B cell (primary cell): ENCODE measurements around the gene GPR179. TPM values are rescaled to one million over a fixed set of nuclear protein-coding genes. Genes with fewer than 3 reads are reported as not detected.

ENCODE experiments used
- ATAC-seq: fragments of 200-7000 bp; cut with Tn5 transposase; one replicate; pipeline ENCODE4 v1.10.0; 2021; ENCODE audit warnings: low read depth, mild to moderate bottlenecking, moderate number of reproducible peaks, moderate library complexity
- CTCF ChIA-PET: fragments of 350-600 bp; sonication (Branson Sonifier 250); formaldehyde crosslinking; loops from one replicate; lab custom pipeline; 2021; ENCODE audit warnings: antibody characterized with exemption, inconsistent platforms; lab: Charles Lee
- POLR2A ChIA-PET: fragments of 350-600 bp; sonication (Branson Sonifier 250); formaldehyde crosslinking; loops from one replicate; lab custom pipeline; 2021; ENCODE audit warnings: antibody characterized with exemption; lab: Charles Lee
- DNase-seq: peaks from one replicate; pipeline ENCODE4 v3.0.0; 2013
- H2AFZ ChIP-seq: 2 replicates; pipeline ENCODE4 v1.6.1; 2012; ENCODE audit warnings: mild to moderate bottlenecking, low read depth, low read length; ENCODE audit not compliant: insufficient read depth, poor library complexity, severe bottlenecking
- H3K27ac ChIP-seq, 2 donors: 1 replicate in 1 of 2; 2 replicates in 1 of 2; pipeline ENCODE4 v1.5.1; 2012 to 2013; ENCODE audit warnings: low read length in 2 of 2, mild to moderate bottlenecking in 2 of 2, moderate library complexity in 1 of 2
- H3K27me3 ChIP-seq, 4 experiments: fragments of 200-600 bp in 1 of 4; sonication (generic) in 1 of 4; replicated peaks in 1 of 4; 1 replicate in 2 of 4; 2 replicates in 2 of 4; pipeline versions ENCODE4 v1.6.1 to v1.7.0; 2013 to 2016; ENCODE audit warnings: low read length in 3 of 4, mild to moderate bottlenecking in 2 of 4, mixed read lengths in 1 of 4, moderate library complexity in 1 of 4; ENCODE audit not compliant: insufficient read depth in 4 of 4, control insufficient read depth in 3 of 4; ENCODE audit errors: control extremely low read depth in 1 of 4
- H3K36me3 ChIP-seq, 2 experiments: replicated peaks in 1 of 2; 1 replicate in 1 of 2; 2 replicates in 1 of 2; pipeline versions ENCODE4 v1.6.1 to v1.7.1; 2013; ENCODE audit warnings: low read length in 1 of 2; ENCODE audit not compliant: insufficient read depth in 2 of 2, control insufficient read depth in 1 of 2; ENCODE audit errors: control extremely low read depth in 1 of 2, extremely low read depth in 1 of 2
- H3K4me1 ChIP-seq, 2 donors: fragments of 200-600 bp in 1 of 2; sonication (generic) in 1 of 2; 1 replicate in 1 of 2; 2 replicates in 1 of 2; pipeline versions ENCODE4 v1.5.1 to v1.6.1; 2013 to 2017; ENCODE audit warnings: low read length in 2 of 2; ENCODE audit not compliant: control insufficient read depth in 2 of 2, insufficient read depth in 2 of 2
- H3K4me2 ChIP-seq: replicated peaks from 2 replicates; pipeline ENCODE3; 2012; ENCODE audit warnings: mild to moderate bottlenecking, low read depth, low read length; ENCODE audit not compliant: poor library complexity, severe bottlenecking
- H3K4me3 ChIP-seq, 5 experiments: fragments of 200-600 bp in 1 of 5; sonication (generic) in 1 of 5; 1 replicate in 3 of 5; 2 replicates in 2 of 5; pipeline versions ENCODE4 v1.5.1 to v1.7.0; 2011 to 2016; ENCODE audit warnings: low read length in 4 of 5, mild to moderate bottlenecking in 4 of 5, low read depth in 2 of 5, control low read depth in 1 of 5, moderate library complexity in 1 of 5; ENCODE audit not compliant: insufficient read depth in 1 of 5; ENCODE audit errors: control extremely low read depth in 1 of 5, extremely low read depth in 1 of 5
- H3K79me2 ChIP-seq: fragments of 200-600 bp; sonication (generic); one replicate; pipeline ENCODE4 v1.6.0; 2016; ENCODE audit warnings: low read length; ENCODE audit not compliant: control insufficient read depth, insufficient read depth
- H3K9ac ChIP-seq: fragments of 200-600 bp; sonication (generic); 2 replicates; pipeline ENCODE4 v1.6.1; 2017; ENCODE audit warnings: mild to moderate bottlenecking, low read length, moderate library complexity
- H3K9me3 ChIP-seq, 3 donors: one replicate each; pipeline versions ENCODE4 v1.6.1 to v1.7.1; 2013; ENCODE audit warnings: low read length in 2 of 3; ENCODE audit not compliant: control insufficient read depth in 2 of 3, insufficient read depth in 1 of 3; ENCODE audit errors: control extremely low read depth in 1 of 3
- H4K20me1 ChIP-seq: 2 replicates; pipeline ENCODE4 v1.6.0; 2012; ENCODE audit warnings: mild to moderate bottlenecking, low read length; ENCODE audit not compliant: insufficient read depth, control insufficient read depth, poor library complexity, severe bottlenecking
- H3K27ac Mint-ChIP-seq: one replicate; pipeline ENCODE4 v1.8.0; 2021; ENCODE audit warnings: mixed read lengths
- H3K27me3 Mint-ChIP-seq: one replicate; pipeline ENCODE4 v1.8.0; 2021; ENCODE audit warnings: mixed read lengths
- H3K4me1 Mint-ChIP-seq: one replicate; pipeline ENCODE4 v1.8.0; 2021; ENCODE audit warnings: mixed read lengths
- H3K4me3 Mint-ChIP-seq: one replicate; pipeline ENCODE4 v1.8.0; 2021; ENCODE audit warnings: mixed read lengths
- H3K9me3 Mint-ChIP-seq: one replicate; pipeline ENCODE4 v1.8.0; 2022; ENCODE audit warnings: mixed read lengths; ENCODE audit not compliant: insufficient read depth
- CTCF ChIP-seq: fragments of 200-600 bp; IDR thresholded peaks from one replicate; pipeline ENCODE4 v1.8.0; 2022; ENCODE audit warnings: antibody characterized with exemption, mild to moderate bottlenecking
- EZH2 ChIP-seq: IDR thresholded peaks from 2 replicates; pipeline ENCODE4 v1.6.1; 2012; ENCODE audit warnings: borderline replicate concordance, low read depth, mild to moderate bottlenecking, moderate library complexity, low read length; ENCODE audit not compliant: insufficient read depth, poor library complexity, severe bottlenecking
- WGBS: methylation state at CpG from one replicate; pipeline ENCODE4 v1.1.5; 2013; ENCODE audit warnings: missing lambda C conversion rate; ENCODE audit not compliant: insufficient coverage; 5-methylcytosine and 5-hydroxymethylcytosine counted together
- intact Hi-C: fragments of 100-400 bp; cut with micrococcal nuclease; formaldehyde crosslinking; loops from one replicate; pipeline ENCODE4 v1.10.0; 2022
- polyA plus RNA-seq: library from polyadenylated mRNA; depleted of rRNA; stranded (reverse); fragments of >200 nt; gene quantifications from 2 replicates; pipeline ENCODE4 v1.2.3, GENCODE V29; 2012
- total RNA-seq, 2 donors: library from RNA; stranded (reverse); fragments of 120-200 nt in 1 of 2; gene quantifications; 1 replicate in 1 of 2; 2 replicates in 1 of 2; pipeline versions ENCODE4 v1.2.3 to v1.2.4, GENCODE V29; 2013 to 2022

Gene GPR179
- total and polyA plus RNA-seq, 2 donors (not counting 1 experiment from before 2014, with no cell fraction given), result 0.01 TPM; not detected in 1

DNA sequence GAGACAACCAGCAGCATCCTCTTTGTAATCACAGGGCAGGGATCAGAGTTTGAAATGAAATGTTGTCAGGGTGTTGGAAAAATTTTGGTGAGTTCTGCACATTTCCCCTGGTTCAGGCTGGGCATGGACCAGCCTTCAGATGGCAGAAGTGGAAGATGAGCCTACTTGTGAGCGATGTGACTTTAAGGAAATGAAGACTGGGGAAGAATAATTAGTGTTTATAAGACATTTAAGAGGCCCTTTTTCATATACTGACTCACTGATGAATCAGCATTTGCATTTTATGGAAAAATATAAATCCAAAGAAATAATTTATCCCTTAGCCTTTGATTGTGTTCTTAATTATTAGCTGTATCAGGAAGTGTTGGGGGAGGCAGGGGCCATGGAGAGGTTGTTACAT, 20.9 kb downstream of the GPR179 start:
- Histone ChIP-seq H2AFZ (no peak overlapping the region), H4K20me1 (no peaks in the 10 kb centered on the region), H3K27me3 (no peaks in the 10 kb centered on the region), H3K9me3 (no peaks in the 10 kb centered on the region), H3K36me3 (peaks cover 1 to 21% of the 10 kb centered on the region in 2 experiments), H3K27ac (no peak overlapping the region), H3K4me3 (no peak overlapping the region), H3K79me2 (no peaks in the 10 kb centered on the region), H3K9ac (no peak overlapping the region), H3K4me1 (peaks cover 5 to 10% of the 10 kb centered on the region in 2 donors), H3K4me2 (no peak overlapping the region)
- DNase-seq, result no peak
- POLR2A ChIA-PET, result no interaction called here
- no peak overlapping the region for H3K4me3 Mint-ChIP-seq
- H3K27ac Mint-ChIP-seq, result no peak overlapping the region
- no peak for ATAC-seq
- intact Hi-C loops, result no loop called here
- H3K4me1 Mint-ChIP-seq, result peaks cover 18% of the 10 kb centered on the region
- no peak for TF ChIP-seq CTCF
- no peak for TF ChIP-seq EZH2
- CTCF ChIA-PET, result interaction anchor here (0.9 to 7.9 kb wide), 4 partner anchors 12 to 92 kb away, joined by 3 to 48 read pairs (median 4); partner anchors contain the start of gene SOCS7
- H3K27me3 Mint-ChIP-seq, result no peaks in the 10 kb centered on the region
- WGBS, result no CpG with 5 or more reads among the region's 1 CpG
- H3K9me3 Mint-ChIP-seq, result no peaks in the 10 kb centered on the region

DNA sequence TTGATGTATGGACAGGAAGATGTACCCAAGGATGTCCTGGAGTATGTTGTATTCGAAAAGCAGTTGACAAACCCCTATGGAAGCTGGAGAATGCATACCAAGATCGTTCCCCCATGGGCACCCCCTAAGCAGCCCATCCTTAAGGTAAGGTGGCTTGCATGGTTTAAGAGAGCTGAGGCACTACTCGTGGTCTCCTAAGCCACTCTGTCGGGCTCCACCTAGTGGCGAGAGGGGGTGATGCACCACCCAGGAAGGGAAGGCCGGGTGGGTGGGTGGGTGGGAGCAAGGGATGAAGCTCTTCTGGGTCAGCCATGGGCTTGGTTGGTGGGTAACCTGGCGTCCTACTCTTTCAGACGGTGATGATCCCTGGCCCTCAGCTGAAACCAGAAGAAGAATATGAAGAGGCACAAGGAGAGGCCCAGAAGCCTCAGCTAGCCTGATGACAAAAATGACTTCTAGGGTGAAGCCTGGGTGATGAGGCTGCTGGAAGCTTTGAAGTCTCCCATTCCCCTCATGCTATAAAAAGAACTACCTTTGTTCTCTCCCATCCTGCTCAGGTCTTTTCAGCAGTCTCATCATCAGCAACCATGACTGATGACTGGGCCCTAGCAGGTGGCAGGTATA, 21.5 kb downstream of the GPR179 start:
- Mint-ChIP-seq H3K4me3 (no peak overlapping the region), H3K27me3 (no peaks in the 10 kb centered on the region), H3K4me1 (peaks cover 18% of the 10 kb centered on the region), H3K27ac (no peak overlapping the region), H3K9me3 (no peaks in the 10 kb centered on the region)
- intact Hi-C loops, result no loop called here
- ATAC-seq (peak; percentile 85), DNase-seq (peak; percentile 72)
- TF ChIP-seq EZH2 (no peak), CTCF (peak; percentile 87)
- Histone ChIP-seq H3K4me2 (no peak overlapping the region), H4K20me1 (no peaks in the 10 kb centered on the region), H3K27ac (no peak overlapping the region), H2AFZ (no peak overlapping the region), H3K9me3 (no peaks in the 10 kb centered on the region), H3K36me3 (peaks cover 1 to 22% of the 10 kb centered on the region in 2 experiments), H3K4me3 (no peak overlapping the region), H3K4me1 (peaks cover 5 to 10% of the 10 kb centered on the region in 2 donors), H3K9ac (no peak overlapping the region), H3K27me3 (no peaks in the 10 kb centered on the region), H3K79me2 (no peaks in the 10 kb centered on the region)
- 40% methylated on average over 2 of the region's 8 CpGs for WGBS
- POLR2A ChIA-PET, result no interaction called here
- CTCF ChIA-PET, result interaction anchor here (0.9 to 7.9 kb wide), 3 partner anchors 13 to 92 kb away, joined by 3 to 48 read pairs (median 6); partner anchors contain the start of gene SOCS7
